Endothelial cell of umbilical vein (primary cell): Measurements from ENCODE around the gene KCNQ2. TPM values are rescaled to one million over a fixed set of nuclear protein-coding genes. Genes with fewer than 3 reads are reported as not detected.

ENCODE experiments used
- BruUV-seq: library from RNA; stranded (reverse); fragments of 400-500 nt; replicated peaks from 2 replicates; lab custom pipeline; 2021; lab: Mats Ljungman, UMichigan
- CTCF ChIA-PET: fragments of 300-600, 350-600 bp; sonication (Branson Sonifier 250); formaldehyde crosslinking; loops from one replicate; lab custom pipeline; 2021; ENCODE audit warnings: antibody characterized with exemption, inconsistent platforms; lab: Charles Lee
- POLR2A ChIA-PET: fragments of 300-600, 350-600 bp; sonication (Branson Sonifier 250); formaldehyde crosslinking; loops from one replicate; lab custom pipeline; 2021; ENCODE audit warnings: antibody characterized with exemption, inconsistent platforms; lab: Charles Lee
- DNase-seq: peaks from one replicate; pipeline ENCODE4 v3.0.0-alpha.2; 2011; ENCODE audit warnings: low read depth, low spot score
- FAIRE-seq: peaks from 2 replicates; lab custom pipeline; 2011; peaks lifted over from hg19 to GRCh38; lab: Jason Lieb, UNC
- H2AFZ ChIP-seq: 2 replicates; pipeline ENCODE4 v1.6.0; 2012; ENCODE audit warnings: low read depth, low read length, control low read depth, inconsistent platforms
- H3K27ac ChIP-seq: 2 replicates; pipeline ENCODE4 v1.5.1; 2011; ENCODE audit warnings: low read depth, mild to moderate bottlenecking, control low read depth, low read length, moderate library complexity; ENCODE audit not compliant: insufficient read depth
- H3K27me3 ChIP-seq, 2 experiments: 2 replicates each; pipeline versions ENCODE4 v1.6.0 to v1.6.1; 2011; ENCODE audit warnings: low read length in 2 of 2, mixed read lengths in 1 of 2; ENCODE audit not compliant: control insufficient read depth in 2 of 2, insufficient read depth in 2 of 2
- H3K36me3 ChIP-seq, 2 experiments: 2 replicates in 1 of 2; 3 replicates in 1 of 2; pipeline ENCODE4 v1.5.1; 2011; ENCODE audit warnings: low read length in 2 of 2, mild to moderate bottlenecking in 1 of 2, moderate library complexity in 1 of 2; ENCODE audit not compliant: control insufficient read depth in 2 of 2, insufficient read depth in 2 of 2; ENCODE audit errors: extremely low read depth in 1 of 2
- H3K4me1 ChIP-seq: 3 replicates; pipeline ENCODE4 v1.5.1; 2011; ENCODE audit warnings: mild to moderate bottlenecking, low read length; ENCODE audit not compliant: control insufficient read depth, insufficient read depth; ENCODE audit errors: extremely low read depth
- H3K4me2 ChIP-seq: 2 replicates; pipeline ENCODE4 v1.6.1; 2011; ENCODE audit warnings: low read length, control low read depth, mixed read lengths; ENCODE audit not compliant: insufficient read depth
- H3K4me3 ChIP-seq, 3 experiments: fragments of 200-600 bp in 1 of 3; sonication (generic), shearing (Covaris generic) in 1 of 3; replicated peaks in 1 of 3; 2 replicates each; pipeline ENCODE4 v1.5.1; 2011 to 2016; ENCODE audit warnings: control low read depth in 3 of 3, low read length in 3 of 3, mild to moderate bottlenecking in 2 of 3, inconsistent platforms in 1 of 3, low read depth in 1 of 3, moderate library complexity in 1 of 3; ENCODE audit not compliant: insufficient read depth in 1 of 3
- H3K79me2 ChIP-seq: 2 replicates; pipeline ENCODE4 v1.6.0; 2012; ENCODE audit warnings: low read length, inconsistent platforms; ENCODE audit not compliant: control insufficient read depth, insufficient read depth
- H3K9ac ChIP-seq: replicated peaks from 2 replicates; pipeline ENCODE3; 2011; ENCODE audit warnings: low read length, control low read depth; ENCODE audit not compliant: insufficient read depth; ENCODE audit errors: extremely low read depth
- H3K9me1 ChIP-seq: replicated peaks from 3 replicates; pipeline ENCODE4 v1.6.0; 2011; ENCODE audit warnings: mild to moderate bottlenecking, low read length; ENCODE audit not compliant: control insufficient read depth, insufficient read depth; ENCODE audit errors: extremely low read depth
- H3K9me3 ChIP-seq: replicated peaks from 2 replicates; pipeline ENCODE4 v1.5.1; 2012; ENCODE audit warnings: low read length, inconsistent platforms; ENCODE audit not compliant: control insufficient read depth, insufficient read depth
- H4K20me1 ChIP-seq: replicated peaks from 2 replicates; pipeline ENCODE3; 2011; ENCODE audit warnings: mild to moderate bottlenecking, low read length; ENCODE audit not compliant: control insufficient read depth, insufficient read depth; ENCODE audit errors: extremely low read depth
- CTCF ChIP-seq, 2 donors: IDR thresholded peaks; 1 replicate in 1 of 2; 2 replicates in 1 of 2; pipeline ENCODE4 v1.5.1; 2011; ENCODE audit warnings: low read length in 2 of 2, mild to moderate bottlenecking in 2 of 2, moderate library complexity in 2 of 2, control low read depth in 1 of 2, inconsistent platforms in 1 of 2, low read depth in 1 of 2; ENCODE audit not compliant: insufficient read depth in 1 of 2; ENCODE audit errors: extremely low read depth in 1 of 2
- EZH2 ChIP-seq: IDR thresholded peaks from 2 replicates; pipeline ENCODE4 v1.6.1; 2012; ENCODE audit warnings: borderline replicate concordance, low read depth, mild to moderate bottlenecking, moderate library complexity, low read length, inconsistent platforms; ENCODE audit not compliant: severe bottlenecking
- FOS ChIP-seq: IDR thresholded peaks from 2 replicates; pipeline ENCODE4 v1.6.1; 2011; ENCODE audit warnings: mild to moderate bottlenecking, low read length, moderate library complexity, borderline replicate concordance; ENCODE audit not compliant: insufficient read depth
- GATA2 ChIP-seq: IDR thresholded peaks from 2 replicates; pipeline ENCODE4 v1.7.0; 2011; ENCODE audit warnings: low read depth, mild to moderate bottlenecking, moderate library complexity, mixed read lengths, low read length; ENCODE audit not compliant: insufficient read length, insufficient read depth
- JUN ChIP-seq: IDR thresholded peaks from 2 replicates; pipeline ENCODE4 v1.6.1; 2011; ENCODE audit warnings: borderline replicate concordance, low read depth; ENCODE audit not compliant: insufficient read length, insufficient read depth
- MYC ChIP-seq: IDR thresholded peaks from one replicate; pipeline ENCODE4 v1.6.1; 2011; ENCODE audit warnings: mild to moderate bottlenecking, low read depth, low read length
- POLR2A ChIP-seq: IDR thresholded peaks from 2 replicates; pipeline ENCODE4 v1.6.1; 2012; ENCODE audit warnings: low read depth, mild to moderate bottlenecking, control low read depth, low read length
- POLR2AphosphoS5 ChIP-seq: IDR thresholded peaks from 2 replicates; pipeline ENCODE4 v1.6.1; 2012; ENCODE audit warnings: low read depth, mild to moderate bottlenecking, control low read depth, low read length, moderate library complexity; ENCODE audit not compliant: insufficient read depth
- dilution Hi-C: fragments of 300-500 bp; cut with MboI; formaldehyde crosslinking; loops from one replicate; pipeline ENCODE4 v1.15.0; 2019; ENCODE audit warnings: low sequenced_read_pairs; ENCODE audit not compliant: extremely low pct_ligation_motif_present
- intact Hi-C: fragments of 100-400 bp; cut with micrococcal nuclease; formaldehyde crosslinking; loops from one replicate; pipeline ENCODE4 v1.10.0; 2022
- polyA plus RNA-seq, 4 experiments: library from polyadenylated mRNA; depleted of rRNA in 3 of 4; stranded (reverse) in 3 of 4; unstranded in 1 of 4; fragments of >200 nt; gene quantifications; 2 replicates each; pipeline versions ENCODE4 v1.2.1 to v1.2.3, GENCODE V29; 2011 to 2012; ENCODE audit warnings: missing spikeins in 1 of 4
- total RNA-seq: library from RNA; stranded (reverse); gene quantifications from 2 replicates; pipeline ENCODE4 v1.2.3, GENCODE V29; 2021
- TF ChIP-seq, protein P1 (sequence below): IDR thresholded peaks from 2 replicates; pipeline ENCODE4 v1.6.1; 2011; ENCODE audit not compliant: insufficient read depth, insufficient read length

The KCNQ2 gene
- total and polyA plus RNA-seq, 2 donors (not counting 3 experiments of a cell fraction or from before 2014, with no cell fraction given) = not detected

DNA sequence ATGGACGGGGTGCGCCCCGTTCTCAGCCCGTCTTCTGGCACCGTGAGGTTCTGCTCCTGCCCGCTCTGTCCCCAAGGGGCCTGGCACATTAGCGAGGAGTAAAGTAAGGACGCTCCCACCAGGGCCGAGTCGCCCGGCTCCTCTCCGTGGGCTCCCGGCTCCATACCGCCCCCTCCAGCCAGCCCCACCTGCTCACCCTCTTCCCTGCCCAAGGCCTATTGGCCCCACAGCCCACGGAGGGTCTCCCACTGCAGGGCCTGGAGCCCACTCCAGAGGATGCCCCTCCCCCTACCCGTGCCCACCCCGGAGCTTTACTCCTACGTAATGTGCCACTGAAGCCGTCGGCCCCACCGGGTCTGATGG, 63.8 kb downstream of the KCNQ2 start:
- Histone ChIP-seq H3K27me3 (no peaks in the 10 kb centered on the region), H3K4me3 (no peak overlapping the region), H3K4me2 (no peak overlapping the region), H3K27ac (no peak overlapping the region), H3K9me1 (no peaks in the 10 kb centered on the region), H3K79me2 (no peaks in the 10 kb centered on the region), H3K9me3 (no peaks in the 10 kb centered on the region), H2AFZ (no peak overlapping the region), H3K9ac (no peak overlapping the region), H4K20me1 (no peaks in the 10 kb centered on the region), H3K4me1 (no peaks in the 10 kb centered on the region), H3K36me3 (no peaks in the 10 kb centered on the region)
- no TSS peak for BruUV-seq
- intact Hi-C loops = no loop called here
- FAIRE-seq = no peak
- no peak for DNase-seq
- CTCF ChIA-PET = no interaction called here
- POLR2A ChIA-PET = no interaction called here
- dilution Hi-C loops = no loop called here
- no peak for TF ChIP-seq CTCF (IDR thresholded peaks at IDR 0.05; ENCODE audit: extremely low read depth in 1 of 2, insufficient read depth in 1 of 2, low read depth in 1 of 2, low read length in 2 of 2)
- TF ChIP-seq, protein P1, sequence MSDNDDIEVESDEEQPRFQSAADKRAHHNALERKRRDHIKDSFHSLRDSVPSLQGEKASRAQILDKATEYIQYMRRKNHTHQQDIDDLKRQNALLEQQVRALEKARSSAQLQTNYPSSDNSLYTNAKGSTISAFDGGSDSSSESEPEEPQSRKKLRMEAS = no peak
- no peak for TF ChIP-seq JUN
- no peak for TF ChIP-seq EZH2
- no peak for TF ChIP-seq POLR2AphosphoS5
- TF ChIP-seq FOS = no peak
- no peak for TF ChIP-seq GATA2
- no peak for TF ChIP-seq POLR2A
- TF ChIP-seq MYC = no peak
